ENCODE data around the gene TBCD.

Gene TBCD

GRCh38 chr17:82832411-82832810, 80.5 kb downstream of the TBCD start:
- H3K4me1 ChIP-seq (ENCODE audit: control insufficient read depth in 2 of 2, insufficient read depth in 1 of 2, low read depth in 1 of 2, low read length in 2 of 2) = peaks cover 0 to 9% of the 10 kb centered on the region in 2 donors
- H4K91ac ChIP-seq (ENCODE audit: low read depth, low read length, poor library complexity) = no peak overlapping the region
- no peak overlapping the region for H3K9ac ChIP-seq (ENCODE audit: low read depth, low read length, poor library complexity)
- no peak overlapping the region for H2AFZ ChIP-seq (ENCODE audit: low read length)
- no peaks in the 10 kb centered on the region for H3K27me3 ChIP-seq (ENCODE audit: control insufficient read depth in 3 of 3, insufficient read depth in 3 of 3, low read depth in 1 of 3, low read length in 3 of 3)
- H3K9me3 ChIP-seq (replicated peaks in 1 of 2; ENCODE audit: control insufficient read depth in 2 of 2, insufficient read depth in 1 of 2, low read depth in 1 of 2, low read length in 2 of 2) = peaks cover 0 to 14% of the 10 kb centered on the region in 2 donors
- H2BK12ac ChIP-seq (ENCODE audit: low read length) = no peak overlapping the region
- no peak overlapping the region for H3K4me3 ChIP-seq (ENCODE audit: low read length in 2 of 2)
- no peak overlapping the region for H2AK5ac ChIP-seq (ENCODE audit: low read depth, low read length)
- WGBS, 2 donors (ENCODE audit: extremely low coverage in 2 of 2, insufficient read length in 2 of 2, insufficient replicate concordance in 1 of 2) = no CpG with 5 or more reads among the region's 20 CpGs
- DNase-seq (ENCODE audit: low spot score) = no peak
- H3K79me1 ChIP-seq (ENCODE audit: low read depth, low read length) = peaks cover 20% of the 10 kb centered on the region
- no peak overlapping the region for H2BK15ac ChIP-seq (ENCODE audit: low read length)
- H4K8ac ChIP-seq (ENCODE audit: low read depth, low read length) = no peak overlapping the region
- no peak overlapping the region for H3K4me2 ChIP-seq (ENCODE audit: insufficient read depth, low read length, poor library complexity, severe bottlenecking)
- no peak overlapping the region for H3K23ac ChIP-seq (ENCODE audit: low read depth, low read length, poor library complexity)
- no peak overlapping the region for H3K14ac ChIP-seq (ENCODE audit: low read length)
- no peak overlapping the region for H3K27ac ChIP-seq (replicated peaks; ENCODE audit: low read length)
- peaks cover 27 to 77% of the 10 kb centered on the region in 2 donors for H3K36me3 ChIP-seq (replicated peaks in 1 of 2; ENCODE audit: control insufficient read depth in 2 of 2, insufficient read depth in 2 of 2, low read length in 2 of 2)
- H2BK120ac ChIP-seq (ENCODE audit: low read depth, low read length) = no peak overlapping the region
- H2BK5ac ChIP-seq (ENCODE audit: low read length) = no peak overlapping the region
- peak overlapping the region; percentile 9 for H3K18ac ChIP-seq (ENCODE audit: low read length)
- H3K4ac ChIP-seq (ENCODE audit: low read length) = no peak overlapping the region

- Histone ChIP-seq H3K4me2 (ENCODE audit: insufficient read depth, low read length, poor library complexity, severe bottlenecking) (no peak overlapping the region), H3K9ac (ENCODE audit: low read depth, low read length, poor library complexity) (no peak overlapping the region), H3K27me3 (ENCODE audit: control insufficient read depth in 3 of 3, insufficient read depth in 3 of 3, low read depth in 1 of 3, low read length in 3 of 3) (no peaks in the 10 kb centered on the region), H2BK12ac (ENCODE audit: low read length) (no peak overlapping the region), H3K14ac (ENCODE audit: low read length) (no peak overlapping the region), H4K8ac (ENCODE audit: low read depth, low read length) (no peak overlapping the region), H4K91ac (ENCODE audit: low read depth, low read length, poor library complexity) (no peak overlapping the region), H3K36me3 (replicated peaks in 1 of 2; ENCODE audit: control insufficient read depth in 2 of 2, insufficient read depth in 2 of 2, low read length in 2 of 2) (peaks cover 21 to 77% of the 10 kb centered on the region in 2 donors), H2BK15ac (ENCODE audit: low read length) (no peak overlapping the region), H3K27ac (replicated peaks; ENCODE audit: low read length) (no peak overlapping the region), H3K18ac (ENCODE audit: low read length) (no peak overlapping the region), H2BK5ac (ENCODE audit: low read length) (no peak overlapping the region), H3K4ac (ENCODE audit: low read length) (no peak overlapping the region), H3K79me1 (ENCODE audit: low read depth, low read length) (peaks cover 16% of the 10 kb centered on the region), H3K4me3 (ENCODE audit: low read length in 2 of 2) (no peak overlapping the region), H3K4me1 (ENCODE audit: control insufficient read depth in 2 of 2, insufficient read depth in 1 of 2, low read depth in 1 of 2, low read length in 2 of 2) (peaks cover 0 to 9% of the 10 kb centered on the region in 2 donors), H2AFZ (ENCODE audit: low read length) (no peak overlapping the region), H2BK120ac (ENCODE audit: low read depth, low read length) (no peak overlapping the region), H2AK5ac (ENCODE audit: low read depth, low read length) (no peak overlapping the region), H3K23ac (ENCODE audit: low read depth, low read length, poor library complexity) (no peak overlapping the region), H3K9me3 (replicated peaks in 1 of 2; ENCODE audit: control insufficient read depth in 2 of 2, insufficient read depth in 1 of 2, low read depth in 1 of 2, low read length in 2 of 2) (peaks cover 0 to 9% of the 10 kb centered on the region in 2 donors)
- WGBS, 2 donors (ENCODE audit: extremely low coverage in 2 of 2, insufficient read length in 2 of 2, insufficient replicate concordance in 1 of 2) = no CpG with 5 or more reads among the region's 20 CpGs
- DNase-seq (ENCODE audit: low spot score) = no peak
Observed at GRCh38 chr17:82832881-82833475, 81.1 kb downstream of the TBCD start.

- Histone ChIP-seq H2BK12ac (ENCODE audit: low read length) (no peak overlapping the region), H2AK5ac (ENCODE audit: low read depth, low read length) (no peak overlapping the region), H3K18ac (ENCODE audit: low read length) (no peak overlapping the region), H3K23ac (ENCODE audit: low read depth, low read length, poor library complexity) (no peak overlapping the region), H2BK15ac (ENCODE audit: low read length) (no peak overlapping the region), H3K14ac (ENCODE audit: low read length) (no peak overlapping the region), H3K79me1 (ENCODE audit: low read depth, low read length) (peaks cover 7% of the 10 kb centered on the region), H3K9ac (ENCODE audit: low read depth, low read length, poor library complexity) (no peak overlapping the region), H3K4me3 (ENCODE audit: low read length in 2 of 2) (no peak overlapping the region), H2AFZ (ENCODE audit: low read length) (no peak overlapping the region), H3K9me3 (replicated peaks in 1 of 2; ENCODE audit: control insufficient read depth in 2 of 2, insufficient read depth in 1 of 2, low read depth in 1 of 2, low read length in 2 of 2) (no peaks in the 10 kb centered on the region), H4K91ac (ENCODE audit: low read depth, low read length, poor library complexity) (no peak overlapping the region), H2BK120ac (ENCODE audit: low read depth, low read length) (no peak overlapping the region), H2BK5ac (ENCODE audit: low read length) (no peak overlapping the region), H3K4me1 (ENCODE audit: control insufficient read depth in 2 of 2, insufficient read depth in 1 of 2, low read depth in 1 of 2, low read length in 2 of 2) (peaks cover 0 to 10% of the 10 kb centered on the region in 2 donors), H3K27me3 (ENCODE audit: control insufficient read depth in 3 of 3, insufficient read depth in 3 of 3, low read depth in 1 of 3, low read length in 3 of 3) (no peaks in the 10 kb centered on the region), H3K4me2 (ENCODE audit: insufficient read depth, low read length, poor library complexity, severe bottlenecking) (no peak overlapping the region), H3K27ac (replicated peaks; ENCODE audit: low read length) (no peak overlapping the region), H3K4ac (ENCODE audit: low read length) (no peak overlapping the region), H4K8ac (ENCODE audit: low read depth, low read length) (no peak overlapping the region), H3K36me3 (replicated peaks in 1 of 2; ENCODE audit: control insufficient read depth in 2 of 2, insufficient read depth in 2 of 2, low read length in 2 of 2) (peaks cover 9 to 66% of the 10 kb centered on the region in 2 donors)
- no peak for DNase-seq (ENCODE audit: low spot score)
- no CpG with 5 or more reads among the region's 9 CpGs for WGBS, 2 donors (ENCODE audit: extremely low coverage in 2 of 2, insufficient read length in 2 of 2, insufficient replicate concordance in 1 of 2)
Observed at GRCh38 chr17:82835122-82835521, 83.3 kb downstream of the TBCD start.

GRCh38 chr17:82835766-82836512, 84.1 kb downstream of the TBCD start:
- H2AFZ ChIP-seq (ENCODE audit: low read length) = no peak overlapping the region
- H3K23ac ChIP-seq (ENCODE audit: low read depth, low read length, poor library complexity) = peak overlapping the region; percentile 61
- H3K18ac ChIP-seq (ENCODE audit: low read length) = no peak overlapping the region
- H4K91ac ChIP-seq (ENCODE audit: low read depth, low read length, poor library complexity) = no peak overlapping the region
- WGBS, 2 donors (ENCODE audit: extremely low coverage in 2 of 2, insufficient read length in 2 of 2, insufficient replicate concordance in 1 of 2) = no CpG with 5 or more reads among the region's 28 CpGs
- no peak overlapping the region for H2BK5ac ChIP-seq (ENCODE audit: low read length)
- H3K4me3 ChIP-seq (ENCODE audit: low read length in 2 of 2) = no peak overlapping the region
- peaks cover 0 to 15% of the 10 kb centered on the region in 2 donors for H3K4me1 ChIP-seq (ENCODE audit: control insufficient read depth in 2 of 2, insufficient read depth in 1 of 2, low read depth in 1 of 2, low read length in 2 of 2)
- DNase-seq (ENCODE audit: low spot score) = no peak
- peaks cover 5% of the 10 kb centered on the region for H3K79me1 ChIP-seq (ENCODE audit: low read depth, low read length)
- peaks cover 7 to 60% of the 10 kb centered on the region in 2 donors for H3K36me3 ChIP-seq (replicated peaks in 1 of 2; ENCODE audit: control insufficient read depth in 2 of 2, insufficient read depth in 2 of 2, low read length in 2 of 2)
- no peak overlapping the region for H2AK5ac ChIP-seq (ENCODE audit: low read depth, low read length)
- H3K9me3 ChIP-seq (replicated peaks in 1 of 2; ENCODE audit: control insufficient read depth in 2 of 2, insufficient read depth in 1 of 2, low read depth in 1 of 2, low read length in 2 of 2) = no peaks in the 10 kb centered on the region
- H2BK120ac ChIP-seq (ENCODE audit: low read depth, low read length) = no peak overlapping the region
- H3K4ac ChIP-seq (ENCODE audit: low read length) = no peak overlapping the region
- no peak overlapping the region for H3K4me2 ChIP-seq (ENCODE audit: insufficient read depth, low read length, poor library complexity, severe bottlenecking)
- H3K27me3 ChIP-seq (ENCODE audit: control insufficient read depth in 3 of 3, insufficient read depth in 3 of 3, low read depth in 1 of 3, low read length in 3 of 3) = no peaks in the 10 kb centered on the region
- no peak overlapping the region for H3K14ac ChIP-seq (ENCODE audit: low read length)
- no peak overlapping the region for H4K8ac ChIP-seq (ENCODE audit: low read depth, low read length)
- no peak overlapping the region for H2BK15ac ChIP-seq (ENCODE audit: low read length)
- no peak overlapping the region for H3K27ac ChIP-seq (replicated peaks; ENCODE audit: low read length)
- no peak overlapping the region for H2BK12ac ChIP-seq (ENCODE audit: low read length)
- H3K9ac ChIP-seq (ENCODE audit: low read depth, low read length, poor library complexity) = no peak overlapping the region
